T47D (cell line): ENCODE data around the gene RARA.
"Not testable (repeated sequence)": the region's sequence is repeated elsewhere in the genome, so short reads cannot be mapped to it uniquely, and the experiment has no call there.

Experiments
- DNase-seq, 2 experiments: peaks; one replicate each; pipeline versions ENCODE4 v3.0.0 to v3.0.0-alpha.2; 2011 to 2012; ENCODE audit warnings: low read depth in 1 of 2, low spot score in 1 of 2
- JUND ChIP-seq: IDR thresholded peaks from 2 replicates; pipeline ENCODE4 v1.6.1; 2012; ENCODE audit warnings: low read depth
- in situ Hi-C: cut with HindIII; loops from 2 replicates; pipeline ENCODE4 v1.10.0; 2016; ENCODE audit warnings: low sequenced_read_pairs, low pct_unique_long_range_greater_than_20kb

RARA gene

GRCh38 chr17:40286473-40286872 is 22.5 kb upstream of the RARA start:
- no peak for TF ChIP-seq JUND
- in situ Hi-C loops: no loop called here
- DNase-seq: no peak

DNA sequence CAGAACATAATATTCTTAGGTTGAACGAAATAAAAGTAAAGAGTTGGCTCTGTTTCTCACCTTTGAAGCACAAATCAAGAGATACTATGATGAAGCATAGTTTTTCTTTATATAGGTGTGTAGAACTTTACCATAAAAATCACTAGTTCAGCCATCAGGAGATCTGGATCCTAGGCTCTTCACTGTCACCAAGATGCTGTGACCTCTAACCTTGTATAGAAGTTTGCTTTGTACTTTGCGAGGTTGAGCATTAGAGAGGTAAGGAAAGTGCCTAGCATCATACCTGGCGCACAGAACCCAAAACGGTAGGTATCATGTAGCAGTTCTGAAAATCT is 21.9 kb upstream of the RARA start:
- no peak for TF ChIP-seq JUND
- in situ Hi-C loops: no loop called here
- DNase-seq: no peak

DNA sequence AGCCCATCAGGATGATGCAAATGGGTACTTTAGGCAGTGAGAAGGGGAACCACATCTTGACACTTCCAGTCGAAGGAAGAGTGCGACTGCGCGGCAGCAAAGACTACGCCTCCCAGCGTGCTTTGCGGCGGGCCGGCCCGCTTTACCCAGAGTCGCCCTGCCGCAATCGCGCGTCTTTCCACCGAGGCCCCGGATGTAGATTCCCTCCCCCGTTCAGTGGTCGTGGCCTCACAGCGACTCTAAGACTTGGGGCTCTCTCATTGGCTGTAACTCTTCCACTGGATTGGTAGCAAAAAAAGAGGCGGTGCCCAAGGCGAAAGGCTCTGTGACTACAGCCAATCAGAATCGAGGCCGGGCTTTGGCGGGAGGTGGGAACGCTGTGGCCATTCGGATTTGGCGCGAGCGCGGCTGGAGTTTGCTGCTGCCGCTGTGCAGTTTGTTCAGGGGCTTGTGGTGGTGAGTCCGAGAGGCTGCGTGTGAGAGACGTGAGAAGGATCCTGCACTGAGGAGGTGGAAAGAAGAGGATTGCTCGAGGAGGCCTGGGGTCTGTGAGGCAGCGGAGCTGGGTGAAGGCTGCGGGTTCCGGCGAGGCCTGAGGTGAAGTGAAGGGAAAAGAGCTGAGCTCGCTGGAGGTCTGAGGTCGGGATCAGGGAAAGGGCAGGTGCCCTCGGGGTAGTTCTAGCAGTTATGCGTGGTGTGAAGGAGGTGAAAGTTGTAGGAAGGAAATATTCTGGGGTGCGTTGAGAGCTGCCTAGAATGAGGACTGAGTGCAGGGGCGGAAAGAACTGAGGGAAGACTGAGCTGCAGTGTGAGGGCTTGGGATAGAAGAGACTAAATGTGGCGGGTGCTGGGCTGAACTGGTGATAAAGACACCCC is 21.2 kb upstream of the RARA start, which contains the start of gene CDC6:
Gene CDC6, plus strand, starts transcription at position 386 of the 876 bp plus-strand sequence. CDS start 1,542 bp downstream, outside the sequence.
- in situ Hi-C loops: no loop called here
- DNase-seq: peak; percentile 95 to 100
- no peak for TF ChIP-seq JUND

GRCh38 chr17:40290629-40291280 is 18.2 kb upstream of the RARA start:
- in situ Hi-C loops: no loop called here
- TF ChIP-seq JUND: no peak
- DNase-seq: peak in 1 of 2 experiments; percentile 87

DNA sequence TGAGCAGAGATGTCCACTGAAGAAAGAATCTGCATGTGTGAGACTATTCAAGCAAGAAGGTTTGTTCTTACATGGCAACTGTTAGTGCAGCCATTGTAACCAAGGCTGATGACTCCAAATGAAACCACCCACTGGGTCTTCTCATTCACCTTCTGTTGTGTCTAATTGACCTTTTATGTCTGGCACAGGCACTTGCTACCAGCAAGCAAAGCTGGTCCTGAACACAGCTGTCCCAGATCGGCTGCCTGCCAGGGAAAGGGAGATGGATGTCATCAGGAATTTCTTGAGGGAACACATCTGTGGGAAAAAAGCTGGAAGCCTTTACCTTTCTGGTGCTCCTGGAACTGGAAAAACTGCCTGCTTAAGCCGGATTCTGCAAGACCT is 17.7 kb upstream of the RARA start:
- DNase-seq: no peak
- no peak for TF ChIP-seq JUND
- in situ Hi-C loops: no loop called here

DNA sequence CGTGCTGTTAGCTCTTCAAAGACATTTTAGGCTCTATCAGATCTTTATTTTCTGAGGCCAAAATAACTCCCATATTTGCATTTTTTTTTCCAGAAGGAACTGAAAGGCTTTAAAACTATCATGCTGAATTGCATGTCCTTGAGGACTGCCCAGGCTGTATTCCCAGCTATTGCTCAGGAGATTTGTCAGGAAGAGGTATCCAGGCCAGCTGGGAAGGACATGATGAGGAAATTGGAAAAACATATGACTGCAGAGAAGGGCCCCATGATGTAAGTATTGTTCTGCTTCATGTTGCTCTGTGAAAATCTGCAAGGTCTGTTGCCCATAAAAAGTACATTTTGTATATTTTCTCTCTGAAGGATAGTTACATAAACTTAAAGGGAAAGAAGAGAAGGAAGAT is 15.6 kb upstream of the RARA start:
- in situ Hi-C loops: no loop called here
- DNase-seq: no peak
- TF ChIP-seq JUND: no peak

- in situ Hi-C loops: no loop called here
- no peak for TF ChIP-seq JUND
- no peak for DNase-seq
Measured at GRCh38 chr17:40295488-40296436, 13.2 kb upstream of the RARA start.

DNA sequence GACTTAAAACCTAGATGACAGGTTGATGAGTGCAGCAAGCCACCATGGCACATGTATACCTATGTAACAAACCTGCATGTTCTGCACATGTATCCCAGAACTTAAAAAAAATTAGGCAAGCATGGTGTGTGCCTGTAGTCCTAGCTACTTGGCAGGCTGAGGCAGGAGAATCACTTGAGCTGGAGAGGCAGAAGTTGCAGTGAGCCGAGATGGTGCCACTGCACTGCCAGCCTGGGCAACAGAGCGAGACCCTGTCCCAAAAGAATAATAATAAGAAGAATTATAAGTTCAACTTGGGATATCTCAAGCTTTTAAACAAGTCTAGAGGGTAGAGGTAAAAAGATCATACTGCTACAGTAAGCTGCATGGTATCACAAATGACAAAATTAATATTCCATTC is 11.5 kb upstream of the RARA start:
- in situ Hi-C loops: no loop called here
- no peak for DNase-seq
- no peak for TF ChIP-seq JUND

DNA sequence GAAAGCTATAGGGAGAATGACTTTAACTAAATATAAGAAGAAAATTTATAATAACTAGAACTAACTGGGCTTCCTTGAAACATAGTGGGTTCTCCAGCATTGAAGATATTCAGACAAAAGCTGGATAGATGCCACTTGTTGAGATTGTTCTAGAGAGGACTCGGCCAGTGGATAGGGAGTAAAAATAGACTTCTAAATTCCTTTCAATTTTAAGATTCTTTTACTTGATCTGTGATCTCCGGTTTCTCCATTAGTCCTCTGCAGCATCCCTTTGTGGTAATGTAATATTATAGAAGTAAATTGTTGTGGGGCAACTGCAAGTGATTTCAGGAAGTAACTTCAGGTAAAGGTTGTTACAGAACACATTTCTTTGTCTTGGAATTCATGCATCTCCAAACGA is 10.3 kb upstream of the RARA start:
- TF ChIP-seq JUND: no peak
- in situ Hi-C loops: no loop called here
- DNase-seq: no peak

- DNase-seq, in situ Hi-C loops: not testable (repeated sequence)
Measured at GRCh38 chr17:40299159-40299757, 9.7 kb upstream of the RARA start.

DNA sequence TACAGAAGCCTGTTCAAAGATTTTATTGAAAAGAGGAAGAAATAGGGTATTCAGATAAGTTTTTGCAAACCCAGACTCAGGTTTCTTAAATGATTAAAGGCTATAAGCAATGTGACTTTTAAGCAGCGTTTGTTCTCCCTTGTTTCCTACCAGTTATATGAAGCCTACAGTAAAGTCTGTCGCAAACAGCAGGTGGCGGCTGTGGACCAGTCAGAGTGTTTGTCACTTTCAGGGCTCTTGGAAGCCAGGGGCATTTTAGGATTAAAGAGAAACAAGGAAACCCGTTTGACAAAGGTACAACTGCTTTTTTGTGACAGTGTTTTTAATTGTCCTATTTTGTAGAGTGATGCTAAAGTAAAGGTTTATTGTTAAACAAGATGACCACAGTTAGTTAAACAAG is 7.7 kb upstream of the RARA start:
- no peak for TF ChIP-seq JUND
- in situ Hi-C loops: no loop called here
- DNase-seq: peak in 1 of 2 experiments; percentile 94

GRCh38 chr17:40303009-40303657 is 5.8 kb upstream of the RARA start:
- in situ Hi-C loops: no loop called here
- DNase-seq: peak in 1 of 2 experiments; percentile 86
- TF ChIP-seq JUND: no peak
